ENCODE results near the gene KMT2E. TPM values are rescaled to one million over a fixed set of nuclear protein-coding genes. Genes with fewer than 3 reads are reported as not detected.
"Not testable (repeated sequence)": the region's sequence is repeated elsewhere in the genome, so short reads cannot be mapped to it uniquely, and the experiment has no call there.

KMT2E gene
- total RNA-seq, 1 donor from 2014 or later: 88.2 TPM

- no peaks in the 10 kb centered on the region for H3K27me3 ChIP-seq (ENCODE audit: low read depth)
- H3K9me3 ChIP-seq: no peaks in the 10 kb centered on the region
- H3K36me3 ChIP-seq: no peaks in the 10 kb centered on the region
- peak overlapping the region; percentile 60 for H3K4me3 ChIP-seq
- no peak for ATAC-seq
- no peak for TF ChIP-seq CTCF (IDR thresholded peaks at IDR 0.05)
- intact Hi-C loops (cut with DNase I): no loop called here
- H3K27ac ChIP-seq: peak overlapping the region; percentile 98
- no peak for DNase-seq
- H3K4me1 ChIP-seq: peaks cover 70% of the 10 kb centered on the region
These were observed 29.3 kb upstream of the KMT2E start for GRCh38 chr7:104984585-104985258.

- Histone ChIP-seq H3K4me3 (no peak overlapping the region), H3K27me3 (ENCODE audit: low read depth) (no peaks in the 10 kb centered on the region), H3K36me3 (no peaks in the 10 kb centered on the region), H3K27ac (peak overlapping the region; percentile 98), H3K9me3 (no peaks in the 10 kb centered on the region), H3K4me1 (peaks cover 64% of the 10 kb centered on the region)
- intact Hi-C loops (cut with DNase I): no loop called here
- DNase-seq: no peak
- ATAC-seq: no peak
- no peak for TF ChIP-seq CTCF (IDR thresholded peaks at IDR 0.05)
These were observed 28.8 kb upstream of the KMT2E start for GRCh38 chr7:104985259-104985617.

GRCh38 chr7:104986628-104987259 lies 27.3 kb upstream of the KMT2E start:
- intact Hi-C loops (cut with DNase I): no loop called here
- no peak overlapping the region for H3K4me3 ChIP-seq
- H3K9me3 ChIP-seq: no peaks in the 10 kb centered on the region
- peaks cover 54% of the 10 kb centered on the region for H3K4me1 ChIP-seq
- H3K27ac ChIP-seq: no peak overlapping the region
- H3K27me3 ChIP-seq (ENCODE audit: low read depth): no peaks in the 10 kb centered on the region
- ATAC-seq (no peak), DNase-seq (no peak)
- H3K36me3 ChIP-seq: peaks cover 12% of the 10 kb centered on the region
- no peak for TF ChIP-seq CTCF (IDR thresholded peaks at IDR 0.05)

GRCh38 chr7:104987403-104987802 lies 26.6 kb upstream of the KMT2E start:
- DNase-seq; H3K9me3 ChIP-seq; H3K4me3 ChIP-seq; intact Hi-C loops (cut with DNase I); H3K27me3 ChIP-seq (ENCODE audit: low read depth); H3K27ac ChIP-seq; ATAC-seq: not testable (repeated sequence)
- Histone ChIP-seq H3K4me1 (peaks cover 54% of the 10 kb centered on the region), H3K36me3 (peaks cover 14% of the 10 kb centered on the region)

GRCh38 chr7:104990983-104991382 lies 23.0 kb upstream of the KMT2E start:
- DNase-seq: no peak
- no peak overlapping the region for H3K27ac ChIP-seq
- ATAC-seq: no peak
- peaks cover 20% of the 10 kb centered on the region for H3K36me3 ChIP-seq
- no peaks in the 10 kb centered on the region for H3K27me3 ChIP-seq (ENCODE audit: low read depth)
- no peaks in the 10 kb centered on the region for H3K9me3 ChIP-seq
- intact Hi-C loops (cut with DNase I): no loop called here
- no peak overlapping the region for H3K4me3 ChIP-seq
- peaks cover 63% of the 10 kb centered on the region for H3K4me1 ChIP-seq
- TF ChIP-seq CTCF (IDR thresholded peaks at IDR 0.05): no peak

- DNase-seq (no peak), ATAC-seq (no peak)
- TF ChIP-seq CTCF (IDR thresholded peaks at IDR 0.05): no peak
- Histone ChIP-seq H3K27me3 (ENCODE audit: low read depth) (no peaks in the 10 kb centered on the region), H3K4me3 (no peak overlapping the region), H3K36me3 (peaks cover 20% of the 10 kb centered on the region), H3K27ac (no peak overlapping the region), H3K9me3 (no peaks in the 10 kb centered on the region), H3K4me1 (peaks cover 69% of the 10 kb centered on the region)
- intact Hi-C loops (cut with DNase I): no loop called here
These were observed 21.7 kb upstream of the KMT2E start for GRCh38 chr7:104992306-104992705.

Measured in lower lobe of right lung (tissue), 2 donors.